Liver (tissue), 9 donors: ENCODE measurements around the gene FSIP1. TPM values are rescaled to one million over a fixed set of nuclear protein-coding genes. Genes with fewer than 3 reads are reported as not detected.

Source experiments
- DNase-seq: peaks from one replicate; pipeline ENCODE4 v3.0.0-alpha.2; 2017; ENCODE audit warnings: low spot score
- H3K27ac ChIP-seq, 2 donors: one replicate each; pipeline ENCODE4 v1.7.0; 2013; ENCODE audit warnings: inconsistent platforms in 2 of 2, low read length in 2 of 2, control low read depth in 1 of 2, low read depth in 1 of 2, mild to moderate bottlenecking in 1 of 2
- H3K27me3 ChIP-seq, 4 donors: one replicate each; pipeline versions ENCODE4 v1.6.1 to v1.7.0; 2013; ENCODE audit warnings: low read length in 3 of 4, inconsistent platforms in 1 of 4, mild to moderate bottlenecking in 1 of 4, moderate library complexity in 1 of 4; ENCODE audit not compliant: control insufficient read depth in 4 of 4, insufficient read depth in 4 of 4
- H3K36me3 ChIP-seq, 4 donors: one replicate each; pipeline versions ENCODE4 v1.6.1 to v1.7.0; 2013; ENCODE audit warnings: low read length in 3 of 4, mild to moderate bottlenecking in 3 of 4, low read depth in 1 of 4, moderate library complexity in 1 of 4; ENCODE audit not compliant: control insufficient read depth in 4 of 4, insufficient read depth in 3 of 4
- H3K4me1 ChIP-seq, 4 donors: one replicate each; pipeline versions ENCODE4 v1.6.1 to v1.7.0; 2013; ENCODE audit warnings: low read length in 3 of 4, mild to moderate bottlenecking in 3 of 4, moderate library complexity in 1 of 4; ENCODE audit not compliant: control insufficient read depth in 4 of 4, insufficient read depth in 4 of 4
- H3K4me3 ChIP-seq, 3 donors: one replicate each; pipeline versions ENCODE4 v1.6.1 to v1.7.0; 2013; ENCODE audit warnings: low read length in 3 of 3, control low read depth in 1 of 3, low read depth in 1 of 3, mild to moderate bottlenecking in 1 of 3
- H3K9ac ChIP-seq, 2 donors: one replicate each; pipeline ENCODE4 v1.7.0; 2013; ENCODE audit warnings: low read length in 2 of 2, mild to moderate bottlenecking in 2 of 2, moderate library complexity in 2 of 2, control low read depth in 1 of 2, low read depth in 1 of 2
- H3K9me3 ChIP-seq, 4 donors: one replicate each; pipeline versions ENCODE4 v1.6.1 to v1.7.0; 2013; ENCODE audit warnings: low read length in 3 of 4; ENCODE audit not compliant: control insufficient read depth in 4 of 4
- ATF3 ChIP-seq: IDR thresholded peaks from 2 replicates; pipeline ENCODE4 v1.6.1; 2016; ENCODE audit warnings: antibody characterized with exemption
- CTCF ChIP-seq: fragments of 150-350 bp; IDR thresholded peaks from 2 replicates; pipeline ENCODE4 v1.5.1; 2017; ENCODE audit warnings: improper control_type of control experiment, low read depth, low read length; ENCODE audit not compliant: missing input control
- EGR1 ChIP-seq, 2 donors: IDR thresholded peaks; 2 replicates each; pipeline ENCODE4 v1.6.1; 2016 to 2018; ENCODE audit warnings: antibody characterized with exemption in 2 of 2, low read depth in 2 of 2
- FOXA1 ChIP-seq: IDR thresholded peaks from 2 replicates; pipeline ENCODE4 v1.6.1; 2016; ENCODE audit warnings: antibody characterized with exemption
- FOXA2 ChIP-seq: IDR thresholded peaks from 2 replicates; pipeline ENCODE4 v1.6.1; 2016; ENCODE audit warnings: antibody characterized with exemption
- GABPA ChIP-seq, 2 donors: IDR thresholded peaks in 1 of 2; conservative IDR thresholded peaks in 1 of 2; 2 replicates each; pipeline ENCODE4 v1.6.1; 2016; ENCODE audit warnings: antibody characterized with exemption in 2 of 2, mild to moderate bottlenecking in 1 of 2, moderate library complexity in 1 of 2
- HNF4A ChIP-seq, 2 donors: conservative IDR thresholded peaks; 2 replicates each; pipeline ENCODE4 v1.6.1; 2016; ENCODE audit warnings: antibody characterized with exemption in 2 of 2, mild to moderate bottlenecking in 2 of 2
- HNF4G ChIP-seq: IDR thresholded peaks from 2 replicates; pipeline ENCODE4 v1.6.1; 2016; ENCODE audit warnings: antibody characterized with exemption
- JUND ChIP-seq, 2 donors: IDR thresholded peaks; 2 replicates each; pipeline ENCODE4 v1.6.1; 2016; ENCODE audit warnings: antibody characterized with exemption in 2 of 2
- MAX ChIP-seq: IDR thresholded peaks from 2 replicates; pipeline ENCODE4 v1.6.1; 2016; ENCODE audit warnings: antibody characterized with exemption
- NR2F2 ChIP-seq: IDR thresholded peaks from 2 replicates; pipeline ENCODE4 v1.6.1; 2016; ENCODE audit warnings: antibody characterized with exemption
- RAD21 ChIP-seq, 2 donors: IDR thresholded peaks; 2 replicates each; pipeline ENCODE4 v1.6.1; 2016; ENCODE audit warnings: antibody characterized with exemption in 2 of 2, mild to moderate bottlenecking in 2 of 2
- REST ChIP-seq: IDR thresholded peaks from 2 replicates; pipeline ENCODE4 v1.6.1; 2016; ENCODE audit warnings: antibody characterized with exemption, mild to moderate bottlenecking
- RXRA ChIP-seq, 2 donors: IDR thresholded peaks; 2 replicates each; pipeline ENCODE4 v1.6.1; 2017 to 2018; ENCODE audit warnings: antibody characterized with exemption in 2 of 2, mild to moderate bottlenecking in 1 of 2
- SP1 ChIP-seq: IDR thresholded peaks from 2 replicates; pipeline ENCODE4 v1.6.1; 2018; ENCODE audit warnings: antibody characterized with exemption, mild to moderate bottlenecking
- TAF1 ChIP-seq: conservative IDR thresholded peaks from 2 replicates; pipeline ENCODE4 v1.6.1; 2016; ENCODE audit warnings: antibody characterized with exemption, mild to moderate bottlenecking
- ZBTB33 ChIP-seq: IDR thresholded peaks from 2 replicates; pipeline ENCODE4 v1.6.1; 2016; ENCODE audit warnings: antibody characterized with exemption
- WGBS: extraction: QIAGEN DNeasy Blood & Tissue Kit; methylation state at CpG from one replicate; pipeline ENCODE4 v1.1.7; 2013; 5-methylcytosine and 5-hydroxymethylcytosine counted together
- polyA plus RNA-seq, 2 donors: library from polyadenylated mRNA; stranded (reverse) in 1 of 2; unstranded in 1 of 2; fragments of 200-250 nt in 1 of 2; fragments of >200 nt in 1 of 2; fragmentation: Nextera tagmentation in 1 of 2; extraction: Ambion mirVana in 1 of 2; gene quantifications; one replicate each; pipeline versions ENCODE4 v1.2.1 to v1.2.3, GENCODE V29; 2013 to 2015
- total RNA-seq, 2 donors: library from RNA; depleted of rRNA; stranded (reverse); fragments of >200 nt; gene quantifications; one replicate each; pipeline ENCODE4 v1.2.3, GENCODE V29; 2014
- donor health status: healthy.
- donor health status: healthy.
- donor health status: healthy.
- donor health status: healthy.
- donor health status: healthy.

The FSIP1 gene
- total and polyA plus RNA-seq, 4 donors = 0.05 to 0.29 (median 0.13) TPM

GRCh38 chr15:39578851-39579486 lies 203.7 kb downstream of the FSIP1 start:
- TF ChIP-seq EGR1 (IDR thresholded peaks at IDR 0.05; ENCODE audit: low read depth in 2 of 2) = no peak
- TF ChIP-seq CTCF = no peak
- TF ChIP-seq REST = no peak
- TF ChIP-seq SP1 = no peak
- TF ChIP-seq JUND (IDR thresholded peaks at IDR 0.05) = no peak
- no peak for TF ChIP-seq ZBTB33
- TF ChIP-seq GABPA (IDR thresholded peaks at IDR 0.05 in 1 of 2, conservative IDR thresholded peaks at IDR 0.05 in 1 of 2) = no peak
- TF ChIP-seq FOXA1 = no peak
- no peak for TF ChIP-seq RXRA (IDR thresholded peaks at IDR 0.05)
- TF ChIP-seq HNF4A (conservative IDR thresholded peaks at IDR 0.05) = no peak
- TF ChIP-seq TAF1 = no peak
- no peak for TF ChIP-seq FOXA2
- TF ChIP-seq HNF4G = no peak
- TF ChIP-seq MAX = no peak
- no peak for TF ChIP-seq NR2F2
- TF ChIP-seq ATF3 = no peak
- TF ChIP-seq RAD21 (IDR thresholded peaks at IDR 0.05) = no peak
- peaks cover 4 to 40% (median 16%) of the 10 kb centered on the region in 4 donors for H3K4me1 ChIP-seq
- WGBS = 82% methylated on average over 5 of the region's 5 CpGs

More at GRCh38 chr15:39578851-39579486, 203.7 kb downstream of the FSIP1 start:
- Histone ChIP-seq H3K9me3 (no peaks in the 10 kb centered on the region), H3K9ac (no peak overlapping the region), H3K36me3 (peaks cover 0 to 9% (median 4%) of the 10 kb centered on the region in 4 donors), H3K27me3 (peaks cover 0 to 5% (median 0%) of the 10 kb centered on the region in 4 donors), H3K4me3 (no peak overlapping the region), H3K27ac (no peak overlapping the region)
- DNase-seq = no peak
